HL-60 (cell line): ENCODE results near the gene TMEM240.

Experiments used
- CTCF ChIP-seq: IDR thresholded peaks from one replicate; pipeline ENCODE4 v1.5.1; 2011; ENCODE audit warnings: low read length, control low read depth, inconsistent platforms; ENCODE audit not compliant: insufficient read depth
- GABPA ChIP-seq: IDR thresholded peaks from 2 replicates; pipeline ENCODE4 v1.6.1; 2012; ENCODE audit warnings: low read depth
- POLR2AphosphoS5 ChIP-seq: IDR thresholded peaks from 2 replicates; pipeline ENCODE4 v1.6.1; 2012; ENCODE audit warnings: low read depth
- REST ChIP-seq: IDR thresholded peaks from 2 replicates; pipeline ENCODE4 v1.6.1; 2012; ENCODE audit warnings: low read depth; ENCODE audit not compliant: insufficient replicate concordance
- SPI1 ChIP-seq: IDR thresholded peaks from 2 replicates; pipeline ENCODE4 v1.6.1; 2012; ENCODE audit warnings: low read depth, mild to moderate bottlenecking, borderline replicate concordance

- TF ChIP-seq CTCF (no peak), POLR2AphosphoS5 (no peak), GABPA (no peak), SPI1 (no peak), REST (no peak)
Measured at GRCh38 chr1:1548591-1548990, 8.2 kb upstream of the TMEM240 start.
